MM.1S (cell line): ENCODE measurements around the gene SNX9.

Experiments
- CTCF ChIP-seq: fragments of 300-600 bp; sonication (generic); IDR thresholded peaks from 2 replicates; pipeline ENCODE4 v1.5.1; 2016; ENCODE audit warnings: antibody characterized with exemption, low read length, mixed read lengths
- EZH2 ChIP-seq: fragments of 300-600 bp; sonication (generic); optimal IDR thresholded peaks from 2 replicates; pipeline ENCODE3; 2017; ENCODE audit warnings: low read depth, mild to moderate bottlenecking, antibody characterized with exemption, low read length, mixed read lengths
- EZH2phosphoT487 ChIP-seq: fragments of 300-600 bp; sonication (generic); IDR thresholded peaks from 2 replicates; pipeline ENCODE4 v1.6.1; 2018; ENCODE audit warnings: antibody characterized with exemption, low read length

GRCh38 chr6:157777344-157777743 is 45.7 kb upstream of the SNX9 start:
- TF ChIP-seq CTCF (no peak), EZH2 (no peak), EZH2phosphoT487 (no peak)
